Measurements from ENCODE around the gene NTN1.

- TF ChIP-seq CTCF (IDR thresholded peaks at IDR 0.05) (no peak), POLR2A (IDR thresholded peaks at IDR 0.05) (no peak)
Observed at GRCh38 chr17:9284884-9285283, 263.6 kb downstream of the NTN1 start.
